ENCODE results near the gene RPL38.

DNA sequence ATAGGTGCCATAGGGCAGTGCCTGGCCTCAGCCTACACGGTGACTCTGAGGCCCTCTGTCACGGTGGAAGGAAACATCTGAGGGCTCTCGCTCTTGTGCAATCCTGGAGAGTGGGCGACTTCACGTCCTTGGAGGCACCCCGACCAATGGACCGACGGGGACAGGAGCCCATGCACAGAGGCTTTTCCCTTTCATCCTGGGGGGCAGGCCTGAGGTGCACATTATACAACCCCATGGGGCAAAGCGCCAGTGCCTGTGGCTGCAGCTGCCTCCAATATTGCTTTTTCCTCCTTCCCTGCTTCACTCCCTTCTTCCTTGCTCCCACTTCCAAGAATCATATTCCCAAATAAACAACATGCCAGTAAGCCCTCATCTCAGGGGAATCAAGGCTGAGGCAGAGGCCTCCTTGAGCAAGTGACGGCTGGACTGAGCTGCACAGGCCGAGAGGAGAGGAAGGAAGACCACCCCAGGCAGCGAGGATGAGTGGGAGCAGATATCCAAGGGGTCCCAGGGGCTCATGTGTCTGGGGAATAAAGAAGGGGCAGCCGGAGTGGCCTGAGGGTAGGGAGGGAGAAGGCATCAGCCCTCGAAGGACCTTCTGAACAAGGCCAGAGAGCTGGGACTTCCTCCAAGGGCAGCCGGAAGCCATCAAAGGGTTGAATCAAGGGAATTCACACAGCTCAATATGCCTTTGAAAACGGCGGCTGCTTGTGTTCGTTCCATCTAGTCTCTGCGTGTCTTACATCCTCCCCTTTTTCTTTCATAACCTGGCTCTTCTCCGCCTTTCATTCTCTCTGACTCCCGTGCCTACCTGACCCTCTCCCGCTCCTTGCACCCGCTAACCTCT lies 42.6 kb upstream of the RPL38 start:
- TF ChIP-seq, protein P1, sequence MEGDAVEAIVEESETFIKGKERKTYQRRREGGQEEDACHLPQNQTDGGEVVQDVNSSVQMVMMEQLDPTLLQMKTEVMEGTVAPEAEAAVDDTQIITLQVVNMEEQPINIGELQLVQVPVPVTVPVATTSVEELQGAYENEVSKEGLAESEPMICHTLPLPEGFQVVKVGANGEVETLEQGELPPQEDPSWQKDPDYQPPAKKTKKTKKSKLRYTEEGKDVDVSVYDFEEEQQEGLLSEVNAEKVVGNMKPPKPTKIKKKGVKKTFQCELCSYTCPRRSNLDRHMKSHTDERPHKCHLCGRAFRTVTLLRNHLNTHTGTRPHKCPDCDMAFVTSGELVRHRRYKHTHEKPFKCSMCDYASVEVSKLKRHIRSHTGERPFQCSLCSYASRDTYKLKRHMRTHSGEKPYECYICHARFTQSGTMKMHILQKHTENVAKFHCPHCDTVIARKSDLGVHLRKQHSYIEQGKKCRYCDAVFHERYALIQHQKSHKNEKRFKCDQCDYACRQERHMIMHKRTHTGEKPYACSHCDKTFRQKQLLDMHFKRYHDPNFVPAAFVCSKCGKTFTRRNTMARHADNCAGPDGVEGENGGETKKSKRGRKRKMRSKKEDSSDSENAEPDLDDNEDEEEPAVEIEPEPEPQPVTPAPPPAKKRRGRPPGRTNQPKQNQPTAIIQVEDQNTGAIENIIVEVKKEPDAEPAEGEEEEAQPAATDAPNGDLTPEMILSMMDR (IDR thresholded peaks at IDR 0.05): no peak
- TF ChIP-seq POLR2AphosphoS5 (IDR thresholded peaks at IDR 0.05; ENCODE audit: insufficient read depth in 1 of 2, low read depth in 1 of 2) (no peak), POLR2A (IDR thresholded peaks at IDR 0.05) (no peak)
